Gastroesophageal sphincter (tissue), 3 donors: ENCODE data around the gene IL2RG.

Source experiments
- EP300 ChIP-seq: sonication (generic); formaldehyde crosslinking; IDR thresholded peaks from one replicate; pipeline ENCODE4 v1.6.1; 2017; ENCODE audit warnings: antibody characterized with exemption, mild to moderate bottlenecking
- POLR2A ChIP-seq, 2 donors: fragments of 450-650 bp; IDR thresholded peaks; one replicate each; pipeline ENCODE4 v1.6.1; 2017; ENCODE audit warnings: antibody characterized with exemption in 2 of 2, mild to moderate bottlenecking in 2 of 2, moderate library complexity in 1 of 2
- POLR2AphosphoS5 ChIP-seq: sonication (generic); formaldehyde crosslinking; IDR thresholded peaks from one replicate; pipeline ENCODE4 v1.6.1; 2017; ENCODE audit warnings: antibody characterized with exemption
- TF ChIP-seq, protein P1 (sequence below), 4 experiments: fragments of 200-600 bp in 2 of 4; fragments of 450-650 bp in 2 of 4; sonication (generic) in 1 of 4; IDR thresholded peaks; one replicate each; pipeline ENCODE4 v1.5.1; 2017 to 2019; ENCODE audit warnings: antibody characterized with exemption in 4 of 4, mild to moderate bottlenecking in 2 of 4, moderate library complexity in 2 of 4

DNA sequence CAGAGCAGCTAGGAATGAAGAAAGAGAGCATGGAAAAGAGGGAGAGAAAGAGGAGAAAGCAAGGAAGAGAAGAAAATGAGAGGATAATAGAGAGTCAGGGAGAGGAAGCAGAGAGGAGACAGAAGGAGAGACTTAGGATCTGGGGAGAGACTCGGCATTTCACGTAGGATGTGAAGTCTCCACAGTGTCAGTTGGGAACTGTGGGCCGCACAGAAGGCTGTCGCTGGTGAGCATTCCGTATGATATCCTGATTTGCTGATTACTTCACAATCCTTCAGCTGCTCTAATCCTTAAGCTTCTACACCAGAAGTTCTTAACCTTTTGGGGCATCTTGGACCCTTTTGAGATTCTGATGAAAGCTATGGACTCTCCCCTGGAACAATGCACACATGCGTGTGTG is 47.2 kb upstream of the IL2RG start:
- TF ChIP-seq, protein P1, sequence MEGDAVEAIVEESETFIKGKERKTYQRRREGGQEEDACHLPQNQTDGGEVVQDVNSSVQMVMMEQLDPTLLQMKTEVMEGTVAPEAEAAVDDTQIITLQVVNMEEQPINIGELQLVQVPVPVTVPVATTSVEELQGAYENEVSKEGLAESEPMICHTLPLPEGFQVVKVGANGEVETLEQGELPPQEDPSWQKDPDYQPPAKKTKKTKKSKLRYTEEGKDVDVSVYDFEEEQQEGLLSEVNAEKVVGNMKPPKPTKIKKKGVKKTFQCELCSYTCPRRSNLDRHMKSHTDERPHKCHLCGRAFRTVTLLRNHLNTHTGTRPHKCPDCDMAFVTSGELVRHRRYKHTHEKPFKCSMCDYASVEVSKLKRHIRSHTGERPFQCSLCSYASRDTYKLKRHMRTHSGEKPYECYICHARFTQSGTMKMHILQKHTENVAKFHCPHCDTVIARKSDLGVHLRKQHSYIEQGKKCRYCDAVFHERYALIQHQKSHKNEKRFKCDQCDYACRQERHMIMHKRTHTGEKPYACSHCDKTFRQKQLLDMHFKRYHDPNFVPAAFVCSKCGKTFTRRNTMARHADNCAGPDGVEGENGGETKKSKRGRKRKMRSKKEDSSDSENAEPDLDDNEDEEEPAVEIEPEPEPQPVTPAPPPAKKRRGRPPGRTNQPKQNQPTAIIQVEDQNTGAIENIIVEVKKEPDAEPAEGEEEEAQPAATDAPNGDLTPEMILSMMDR (IDR thresholded peaks at IDR 0.05), result no peak
- TF ChIP-seq POLR2A (IDR thresholded peaks at IDR 0.05) (no peak), EP300 (no peak), POLR2AphosphoS5 (no peak)
